Astrocyte of the spinal cord (primary cell): Measurements from ENCODE around the gene ELMO2.

Experiments used
- DNase-seq: peaks from one replicate; pipeline ENCODE4 v3.0.0; 2011; ENCODE audit warnings: low read depth, low spot score
- H3K4me3 ChIP-seq: 2 replicates; pipeline ENCODE4 v1.5.1; 2011; ENCODE audit warnings: low read depth, mild to moderate bottlenecking, low read length, moderate library complexity
- in situ Hi-C: cut with HindIII; loops from 2 replicates; pipeline ENCODE4 v1.10.0; 2017; ENCODE audit warnings: low sequenced_read_pairs
- TF ChIP-seq, protein P1 (sequence below): IDR thresholded peaks from 2 replicates; pipeline ENCODE4 v1.5.1; 2012; ENCODE audit warnings: low read depth, mild to moderate bottlenecking, low read length, inconsistent platforms

ELMO2 gene

DNA sequence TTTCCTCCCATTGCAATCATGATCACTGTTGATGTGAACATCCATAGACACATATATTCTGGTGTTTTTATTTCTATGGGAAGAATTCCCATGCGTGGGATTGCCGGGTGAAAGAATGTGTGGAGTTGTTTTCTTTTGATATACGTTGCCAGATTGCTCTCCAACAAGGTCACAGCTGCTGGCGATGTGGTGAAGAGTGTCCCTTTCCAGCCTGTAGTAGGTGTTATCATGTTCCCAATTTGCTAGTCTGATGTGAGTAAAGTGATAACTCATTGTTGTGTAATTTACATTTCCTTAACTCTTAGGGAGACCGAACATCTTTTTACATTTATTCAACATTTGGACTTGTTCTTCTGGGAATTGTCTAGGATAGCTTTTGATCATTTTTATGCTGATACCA is 14.5 kb upstream of the ELMO2 start:
- H3K4me3 ChIP-seq = no peak overlapping the region
- no peak for DNase-seq
- in situ Hi-C loops = no loop called here
- TF ChIP-seq, protein P1, sequence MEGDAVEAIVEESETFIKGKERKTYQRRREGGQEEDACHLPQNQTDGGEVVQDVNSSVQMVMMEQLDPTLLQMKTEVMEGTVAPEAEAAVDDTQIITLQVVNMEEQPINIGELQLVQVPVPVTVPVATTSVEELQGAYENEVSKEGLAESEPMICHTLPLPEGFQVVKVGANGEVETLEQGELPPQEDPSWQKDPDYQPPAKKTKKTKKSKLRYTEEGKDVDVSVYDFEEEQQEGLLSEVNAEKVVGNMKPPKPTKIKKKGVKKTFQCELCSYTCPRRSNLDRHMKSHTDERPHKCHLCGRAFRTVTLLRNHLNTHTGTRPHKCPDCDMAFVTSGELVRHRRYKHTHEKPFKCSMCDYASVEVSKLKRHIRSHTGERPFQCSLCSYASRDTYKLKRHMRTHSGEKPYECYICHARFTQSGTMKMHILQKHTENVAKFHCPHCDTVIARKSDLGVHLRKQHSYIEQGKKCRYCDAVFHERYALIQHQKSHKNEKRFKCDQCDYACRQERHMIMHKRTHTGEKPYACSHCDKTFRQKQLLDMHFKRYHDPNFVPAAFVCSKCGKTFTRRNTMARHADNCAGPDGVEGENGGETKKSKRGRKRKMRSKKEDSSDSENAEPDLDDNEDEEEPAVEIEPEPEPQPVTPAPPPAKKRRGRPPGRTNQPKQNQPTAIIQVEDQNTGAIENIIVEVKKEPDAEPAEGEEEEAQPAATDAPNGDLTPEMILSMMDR = no peak

DNA sequence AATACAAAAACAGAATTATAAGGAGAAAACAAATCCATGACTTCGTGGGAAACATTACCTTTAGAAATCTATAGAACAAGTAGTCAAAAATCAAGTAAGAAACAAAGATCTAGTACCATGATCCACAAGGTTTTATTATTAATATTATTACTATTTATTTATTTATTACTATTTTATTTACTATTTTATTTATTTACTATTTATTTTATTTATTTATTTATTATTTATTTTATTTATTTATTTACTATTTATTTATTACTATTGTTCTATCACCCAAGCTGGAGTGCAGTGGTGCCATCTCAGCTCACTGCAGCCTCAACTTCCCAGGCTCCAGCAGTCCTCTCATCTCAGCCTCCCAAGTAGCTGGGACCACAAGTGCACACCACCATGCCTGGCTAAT is 13.5 kb upstream of the ELMO2 start:
- DNase-seq = no peak

DNA sequence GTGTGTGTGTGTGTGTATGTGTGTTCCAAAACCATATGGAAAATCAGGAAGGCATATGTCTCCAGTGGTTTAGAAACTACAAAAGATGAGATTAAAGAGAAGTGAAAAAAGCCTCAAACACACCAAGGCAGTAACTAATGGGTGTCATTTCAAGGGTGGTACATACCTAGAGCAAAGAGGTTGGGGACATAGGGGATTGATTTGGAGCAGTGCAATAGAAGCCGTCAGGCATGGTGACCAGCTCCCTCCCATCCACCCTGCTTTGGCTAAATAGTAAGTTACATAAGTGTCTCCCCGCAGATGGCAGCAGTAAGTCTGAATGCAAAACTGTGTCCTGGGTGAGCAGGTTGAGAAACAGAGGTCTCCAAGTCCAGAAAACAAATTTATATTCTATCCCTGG is 10.4 kb upstream of the ELMO2 start:
- no peak overlapping the region for H3K4me3 ChIP-seq
- no peak for DNase-seq
- in situ Hi-C loops = no loop called here
- TF ChIP-seq, protein P1 = no peak

More for the DNA sequence above, 13.5 kb upstream of the ELMO2 start:
- in situ Hi-C loops = no loop called here
- no peak overlapping the region for H3K4me3 ChIP-seq
- TF ChIP-seq, protein P1 = no peak

DNA sequence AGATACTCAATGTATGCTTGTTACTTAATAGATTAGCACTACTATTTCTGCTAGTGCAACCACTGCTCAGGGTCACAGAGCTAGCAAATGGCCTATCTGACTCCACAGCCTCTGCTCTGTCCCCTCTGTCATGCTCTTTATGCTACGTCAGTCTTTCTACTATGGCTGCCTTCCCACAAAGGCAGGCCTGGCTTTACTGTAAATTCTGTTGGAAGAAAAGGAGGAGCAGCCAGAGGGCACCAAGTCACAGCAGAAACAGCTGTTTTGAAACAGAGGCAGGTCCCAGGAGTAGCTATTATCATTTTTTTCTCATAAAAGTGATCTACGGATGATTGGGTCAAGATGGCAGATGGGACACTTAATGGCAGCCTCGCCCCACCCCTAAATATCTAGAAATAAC is 10.0 kb upstream of the ELMO2 start:
- DNase-seq = no peak
- TF ChIP-seq, protein P1 = no peak
- in situ Hi-C loops = no loop called here
- no peak overlapping the region for H3K4me3 ChIP-seq

DNA sequence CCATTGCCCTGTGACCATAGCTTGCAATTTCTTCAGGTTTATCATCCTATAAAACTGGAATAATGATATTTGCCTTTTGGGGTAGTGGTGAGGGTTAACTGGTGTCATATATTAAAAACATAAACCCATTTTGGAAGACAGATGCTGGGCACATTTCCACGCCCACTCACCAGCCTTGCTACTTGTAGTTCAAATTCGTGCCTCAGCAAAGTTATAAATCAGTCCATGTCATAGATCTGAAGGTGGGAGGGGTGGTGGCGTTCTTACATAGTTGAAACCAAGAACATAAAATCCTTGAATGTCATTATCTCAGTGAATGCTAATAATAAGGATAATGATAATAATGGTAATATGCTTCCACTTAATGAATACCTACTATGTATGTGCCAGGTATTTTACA is 9.4 kb upstream of the ELMO2 start:
- in situ Hi-C loops = no loop called here
- TF ChIP-seq, protein P1 = no peak
- H3K4me3 ChIP-seq = no peak overlapping the region
- no peak for DNase-seq

DNA sequence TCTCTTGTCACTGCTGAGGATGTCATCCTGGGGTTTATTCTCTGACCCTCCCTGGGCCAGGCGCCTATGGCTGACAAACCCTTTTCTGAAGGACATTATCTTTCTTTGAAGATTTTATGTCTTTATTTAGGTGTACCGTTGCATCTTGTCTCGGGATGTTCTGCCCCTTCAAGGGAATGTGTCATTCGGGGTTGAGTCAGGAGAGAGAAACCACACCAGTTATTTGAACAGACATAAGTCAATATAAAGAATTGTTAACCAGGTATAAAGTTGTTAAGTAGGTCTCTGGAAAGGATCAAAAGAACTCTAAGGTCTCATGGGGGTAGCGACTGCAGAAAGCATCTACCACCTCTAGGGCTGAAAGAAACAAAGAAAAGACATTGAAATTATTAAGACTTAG is 8.2 kb upstream of the ELMO2 start:
- TF ChIP-seq, protein P1 = no peak
- DNase-seq = no peak
- in situ Hi-C loops = no loop called here
- no peak overlapping the region for H3K4me3 ChIP-seq

DNA sequence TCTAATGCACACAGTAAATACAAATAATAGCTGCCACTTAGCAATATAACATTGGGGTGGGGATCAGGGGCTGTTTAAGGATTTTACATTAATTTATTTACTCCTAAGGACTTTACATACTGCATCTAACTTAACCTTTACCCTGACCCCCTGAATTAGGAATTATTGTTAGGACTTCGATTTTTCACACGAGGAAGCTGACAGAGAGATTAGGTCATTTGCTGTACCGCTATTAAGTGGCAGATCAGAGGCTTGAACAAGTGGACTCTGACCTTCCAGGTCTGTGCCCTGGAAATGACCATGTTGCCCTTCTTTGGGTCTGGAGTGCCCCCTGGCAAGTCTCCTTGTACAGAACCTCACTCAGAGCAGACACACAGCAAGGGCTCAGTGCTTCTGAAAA is 5.2 kb upstream of the ELMO2 start:
- TF ChIP-seq, protein P1 = no peak
- in situ Hi-C loops = no loop called here

More for the DNA sequence above, 5.2 kb upstream of the ELMO2 start:
- DNase-seq = no peak
- no peak overlapping the region for H3K4me3 ChIP-seq
